Breast epithelium (tissue), 4 donors: ENCODE data around the gene FAM170B. TPM values are rescaled to one million over a fixed set of nuclear protein-coding genes. Genes with fewer than 3 reads are reported as not detected.
A peak's percentile ranks its signal among the peaks of the same experiment; 100 is the strongest.

Experiments used
- DNase-seq, 2 donors: peaks; one replicate each; pipeline ENCODE4 v3.0.0-alpha.2; 2019; ENCODE audit warnings: low spot score in 2 of 2
- H3K27ac ChIP-seq, 2 donors: fragments of 200-600 bp; sonication (generic) in 1 of 2; one replicate each; pipeline ENCODE4 v1.5.1; 2016 to 2019; ENCODE audit warnings: mild to moderate bottlenecking in 1 of 2
- H3K27me3 ChIP-seq, 2 donors: fragments of 200-600 bp; sonication (generic) in 1 of 2; one replicate each; pipeline versions ENCODE4 v1.5.1 to v1.6.0; 2017 to 2019; ENCODE audit warnings: control low read depth in 1 of 2, mild to moderate bottlenecking in 1 of 2
- H3K36me3 ChIP-seq: fragments of 200-600 bp; one replicate; pipeline ENCODE4 v1.5.1; 2019
- H3K4me1 ChIP-seq, 2 donors: fragments of 200-600 bp; sonication (generic); one replicate each; pipeline ENCODE4 v1.5.1; 2016 to 2019; ENCODE audit warnings: control low read depth in 1 of 2
- H3K4me3 ChIP-seq, 3 donors: fragments of 200-600 bp; sonication (generic); 1 replicate in 2 of 3; 2 replicates in 1 of 3; pipeline ENCODE4 v1.5.1; 2016 to 2019; ENCODE audit warnings: mild to moderate bottlenecking in 3 of 3, moderate library complexity in 2 of 3
- H3K9me3 ChIP-seq, 2 donors: fragments of 200-600 bp; sonication (generic) in 1 of 2; one replicate each; pipeline ENCODE4 v1.5.1; 2016 to 2019; ENCODE audit warnings: control low read depth in 1 of 2
- POLR2A ChIP-seq: fragments of 450-650 bp; IDR thresholded peaks from one replicate; pipeline ENCODE4 v1.6.1; 2016; ENCODE audit warnings: antibody characterized with exemption, mild to moderate bottlenecking, moderate library complexity
- POLR2AphosphoS5 ChIP-seq, 3 donors: sonication (generic); formaldehyde crosslinking; IDR thresholded peaks; one replicate each; pipeline ENCODE4 v1.6.1; 2017; ENCODE audit warnings: antibody characterized with exemption in 3 of 3
- intact Hi-C: fragments of 100-400 bp; cut with DNase I; formaldehyde crosslinking; loops from one replicate; pipeline ENCODE4 v1.15.1; 2023; ENCODE audit warnings: low total_unique reads
- total RNA-seq, 3 donors: library from RNA; depleted of rRNA; stranded (reverse); fragments of >200 nt; gene quantifications; one replicate each; pipeline ENCODE4 v1.1.0, GENCODE V29; 2016
- TF ChIP-seq, protein P1 (sequence below), 3 donors: fragments of 450-650 bp; IDR thresholded peaks; one replicate each; pipeline ENCODE4 v1.5.1; 2016 to 2017; ENCODE audit warnings: antibody characterized with exemption in 3 of 3, mild to moderate bottlenecking in 3 of 3, moderate library complexity in 3 of 3

Gene FAM170B
- total RNA-seq, 3 donors from 2014 or later, result not detected

DNA sequence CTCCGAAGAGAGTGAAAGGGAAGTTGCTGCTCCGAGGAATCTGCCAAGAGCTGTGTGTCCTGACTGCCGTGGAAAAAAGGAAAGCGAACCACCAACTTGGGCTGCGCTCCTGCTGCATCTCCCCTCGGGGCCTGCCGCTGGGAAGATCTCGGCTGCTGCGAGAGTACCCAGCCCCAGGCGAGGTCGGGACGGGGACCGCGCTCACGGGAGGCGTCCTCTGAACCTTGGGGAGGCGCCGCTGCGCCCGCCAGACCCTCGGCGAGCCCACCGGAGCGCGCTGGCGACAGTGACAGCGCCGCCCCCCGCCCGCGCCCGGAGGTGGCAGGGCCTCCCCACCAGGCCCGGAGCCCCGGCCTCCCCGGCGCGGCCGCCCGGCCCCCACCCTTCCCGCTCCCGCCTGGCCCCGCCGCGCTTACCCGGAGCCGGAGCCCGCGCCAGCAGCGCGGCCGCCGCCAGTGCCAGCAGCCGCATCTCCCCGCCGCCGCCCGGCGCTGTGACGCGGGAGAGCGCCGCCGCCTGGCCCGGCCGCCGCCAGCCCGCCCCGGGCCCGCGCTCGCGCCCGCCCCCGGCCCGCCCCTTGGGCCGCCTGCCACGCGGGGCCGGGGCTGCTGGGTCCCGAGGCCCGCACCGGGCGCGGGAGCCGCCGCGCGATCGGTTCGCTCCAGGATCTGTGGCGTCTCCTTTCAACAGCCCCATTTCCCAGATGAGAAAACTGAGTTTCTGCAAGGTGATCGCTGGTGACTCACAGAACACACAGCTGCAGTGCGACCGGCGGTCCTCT lies 18.6 kb downstream of the FAM170B start, which contains the start of gene VSTM4:
Gene VSTM4 (minus strand): TSS at position 508 of the 781 bp plus-strand sequence. CDS start 37 bp downstream, at position 471.
- intact Hi-C loops, result no loop called here
- no peaks in the 10 kb centered on the region for H3K27me3 ChIP-seq
- H3K36me3 ChIP-seq, result no peaks in the 10 kb centered on the region
- no peaks in the 10 kb centered on the region for H3K9me3 ChIP-seq
- no peak for DNase-seq
- no peaks in the 10 kb centered on the region for H3K4me1 ChIP-seq
- H3K27ac ChIP-seq, result peak within 1 kb of the TSS; percentile 73 to 92
- H3K4me3 ChIP-seq, result peak within 1 kb of the TSS; percentile 62 to 83 (median 64)
- TF ChIP-seq POLR2A (no peak), POLR2AphosphoS5 (IDR thresholded peaks at IDR 0.05) (no peak)
- TF ChIP-seq, protein P1, sequence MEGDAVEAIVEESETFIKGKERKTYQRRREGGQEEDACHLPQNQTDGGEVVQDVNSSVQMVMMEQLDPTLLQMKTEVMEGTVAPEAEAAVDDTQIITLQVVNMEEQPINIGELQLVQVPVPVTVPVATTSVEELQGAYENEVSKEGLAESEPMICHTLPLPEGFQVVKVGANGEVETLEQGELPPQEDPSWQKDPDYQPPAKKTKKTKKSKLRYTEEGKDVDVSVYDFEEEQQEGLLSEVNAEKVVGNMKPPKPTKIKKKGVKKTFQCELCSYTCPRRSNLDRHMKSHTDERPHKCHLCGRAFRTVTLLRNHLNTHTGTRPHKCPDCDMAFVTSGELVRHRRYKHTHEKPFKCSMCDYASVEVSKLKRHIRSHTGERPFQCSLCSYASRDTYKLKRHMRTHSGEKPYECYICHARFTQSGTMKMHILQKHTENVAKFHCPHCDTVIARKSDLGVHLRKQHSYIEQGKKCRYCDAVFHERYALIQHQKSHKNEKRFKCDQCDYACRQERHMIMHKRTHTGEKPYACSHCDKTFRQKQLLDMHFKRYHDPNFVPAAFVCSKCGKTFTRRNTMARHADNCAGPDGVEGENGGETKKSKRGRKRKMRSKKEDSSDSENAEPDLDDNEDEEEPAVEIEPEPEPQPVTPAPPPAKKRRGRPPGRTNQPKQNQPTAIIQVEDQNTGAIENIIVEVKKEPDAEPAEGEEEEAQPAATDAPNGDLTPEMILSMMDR (IDR thresholded peaks at IDR 0.05), result no peak

DNA sequence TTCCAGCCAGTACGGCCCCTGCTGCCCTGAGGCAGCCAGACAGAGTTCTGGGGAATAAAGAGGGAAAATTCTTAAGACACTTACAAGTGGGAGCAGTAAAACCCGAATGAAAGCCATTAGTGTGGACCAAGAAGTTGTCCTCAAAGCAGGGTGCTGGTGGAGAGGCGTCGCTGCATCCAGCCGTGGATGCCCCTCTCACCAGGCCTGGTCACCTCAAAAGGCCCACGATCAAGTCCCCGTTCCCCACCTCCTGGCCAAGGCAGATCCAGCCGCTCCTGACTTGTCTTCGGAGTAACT lies 19.2 kb downstream of the FAM170B start:
- Histone ChIP-seq H3K27ac (peak overlapping the region; percentile 73 to 92), H3K4me1 (no peaks in the 10 kb centered on the region), H3K27me3 (no peaks in the 10 kb centered on the region), H3K4me3 (peak overlapping the region; percentile 62 to 83 (median 64)), H3K9me3 (no peaks in the 10 kb centered on the region), H3K36me3 (no peaks in the 10 kb centered on the region)
- no peak for DNase-seq
- no peak for TF ChIP-seq POLR2A
- TF ChIP-seq, protein P1 (IDR thresholded peaks at IDR 0.05), result no peak
- TF ChIP-seq POLR2AphosphoS5 (IDR thresholded peaks at IDR 0.05), result no peak
- intact Hi-C loops, result no loop called here

DNA sequence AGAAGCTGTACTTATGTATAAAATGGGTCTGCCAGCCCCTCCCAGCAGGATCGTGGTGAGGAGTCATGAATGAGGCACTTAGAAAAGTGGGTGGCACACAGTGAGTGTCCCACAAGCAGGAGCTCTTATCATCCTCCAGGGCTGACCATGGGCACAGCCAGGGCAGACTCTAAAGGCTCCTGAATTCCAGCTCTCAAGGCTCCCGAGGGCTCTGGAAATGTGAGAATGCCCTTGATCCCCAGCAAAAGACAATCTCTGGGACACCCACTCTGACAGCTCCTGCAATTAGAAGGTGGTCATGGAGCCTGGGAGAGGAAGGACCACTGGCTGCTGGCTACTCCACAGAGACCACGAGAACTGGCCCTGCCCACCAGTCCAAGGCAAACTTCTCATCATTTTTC lies 20.1 kb downstream of the FAM170B start:
- TF ChIP-seq POLR2AphosphoS5 (IDR thresholded peaks at IDR 0.05) (no peak), POLR2A (no peak)
- TF ChIP-seq, protein P1 (IDR thresholded peaks at IDR 0.05), result no peak
- intact Hi-C loops, result no loop called here
- H3K4me1 ChIP-seq, result no peaks in the 10 kb centered on the region

DNA sequence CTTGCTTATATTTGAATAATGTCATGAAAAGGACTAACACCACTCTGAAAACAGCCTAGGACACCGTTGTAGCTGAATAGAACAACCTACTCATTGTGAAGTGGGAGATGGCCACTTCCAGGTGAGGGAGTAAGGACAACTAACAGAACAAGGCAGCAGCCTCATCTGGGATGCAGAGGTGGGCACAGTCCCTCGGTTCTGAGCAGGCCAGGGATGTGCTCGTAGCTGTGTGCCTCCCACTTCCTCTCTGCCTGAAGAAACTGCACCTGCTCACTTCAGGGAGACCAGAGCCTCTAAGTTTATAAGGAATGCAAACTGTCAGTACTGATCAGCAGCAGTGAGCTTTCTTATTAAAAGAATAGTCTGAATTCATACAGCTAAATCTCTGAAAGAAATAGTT lies 21.0 kb downstream of the FAM170B start:
- no peaks in the 10 kb centered on the region for H3K4me1 ChIP-seq
- no peaks in the 10 kb centered on the region for H3K27me3 ChIP-seq
- no peaks in the 10 kb centered on the region for H3K36me3 ChIP-seq
- H3K27ac ChIP-seq, result no peak overlapping the region
- TF ChIP-seq, protein P1 (IDR thresholded peaks at IDR 0.05), result no peak
- no peak for TF ChIP-seq POLR2AphosphoS5 (IDR thresholded peaks at IDR 0.05)
- intact Hi-C loops, result no loop called here
- no peak for DNase-seq
- no peak overlapping the region for H3K4me3 ChIP-seq
- H3K9me3 ChIP-seq, result no peaks in the 10 kb centered on the region

More for the DNA sequence above, 20.1 kb downstream of the FAM170B start:
- no peaks in the 10 kb centered on the region for H3K9me3 ChIP-seq
- DNase-seq, result no peak
- no peaks in the 10 kb centered on the region for H3K27me3 ChIP-seq
- peak overlapping the region in 1 of 2 donors; percentile 92 for H3K27ac ChIP-seq
- no peaks in the 10 kb centered on the region for H3K36me3 ChIP-seq
- H3K4me3 ChIP-seq, result peak overlapping the region in 2 of 3 donors; percentile 62 to 83

DNA sequence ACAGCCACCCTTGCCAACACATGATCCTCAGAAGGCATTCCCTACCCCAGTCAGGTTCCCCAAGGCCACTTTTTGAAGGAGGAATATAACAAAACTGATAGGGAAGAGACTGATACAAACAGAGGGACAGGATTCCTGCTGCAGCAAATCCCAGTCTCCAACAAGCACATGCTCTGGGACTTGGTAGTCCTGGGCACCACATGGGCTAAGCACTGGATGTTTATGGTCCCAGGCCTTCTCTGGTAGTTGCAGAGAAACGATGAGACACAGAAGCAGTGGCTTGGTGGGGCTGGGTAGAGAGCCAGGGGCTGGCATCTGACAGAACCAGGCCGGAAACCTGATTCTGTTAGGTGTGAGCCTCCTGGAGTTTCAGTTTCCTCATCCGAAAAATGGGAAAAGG lies 21.7 kb downstream of the FAM170B start:
- H3K27me3 ChIP-seq, result no peaks in the 10 kb centered on the region
- no peaks in the 10 kb centered on the region for H3K9me3 ChIP-seq
- H3K4me3 ChIP-seq, result no peak overlapping the region
- H3K27ac ChIP-seq, result peak overlapping the region in 1 of 2 donors; percentile 19
- peaks cover 0 to 1% of the 10 kb centered on the region in 2 donors for H3K4me1 ChIP-seq
- intact Hi-C loops, result no loop called here
- no peaks in the 10 kb centered on the region for H3K36me3 ChIP-seq
- TF ChIP-seq POLR2AphosphoS5 (IDR thresholded peaks at IDR 0.05), result no peak
- TF ChIP-seq POLR2A, result no peak
- TF ChIP-seq, protein P1 (IDR thresholded peaks at IDR 0.05), result no peak
- no peak for DNase-seq
